ENCODE results near the gene FCGR3B. TPM values are rescaled to one million over a fixed set of nuclear protein-coding genes. Genes with fewer than 3 reads are reported as not detected.
"Not testable (repeated sequence)": the region's sequence is repeated elsewhere in the genome, so short reads cannot be mapped to it uniquely, and the experiment has no call there.

Gene FCGR3B
- total and polyA plus RNA-seq, 2 experiments from 2014 or later: not detected

DNA sequence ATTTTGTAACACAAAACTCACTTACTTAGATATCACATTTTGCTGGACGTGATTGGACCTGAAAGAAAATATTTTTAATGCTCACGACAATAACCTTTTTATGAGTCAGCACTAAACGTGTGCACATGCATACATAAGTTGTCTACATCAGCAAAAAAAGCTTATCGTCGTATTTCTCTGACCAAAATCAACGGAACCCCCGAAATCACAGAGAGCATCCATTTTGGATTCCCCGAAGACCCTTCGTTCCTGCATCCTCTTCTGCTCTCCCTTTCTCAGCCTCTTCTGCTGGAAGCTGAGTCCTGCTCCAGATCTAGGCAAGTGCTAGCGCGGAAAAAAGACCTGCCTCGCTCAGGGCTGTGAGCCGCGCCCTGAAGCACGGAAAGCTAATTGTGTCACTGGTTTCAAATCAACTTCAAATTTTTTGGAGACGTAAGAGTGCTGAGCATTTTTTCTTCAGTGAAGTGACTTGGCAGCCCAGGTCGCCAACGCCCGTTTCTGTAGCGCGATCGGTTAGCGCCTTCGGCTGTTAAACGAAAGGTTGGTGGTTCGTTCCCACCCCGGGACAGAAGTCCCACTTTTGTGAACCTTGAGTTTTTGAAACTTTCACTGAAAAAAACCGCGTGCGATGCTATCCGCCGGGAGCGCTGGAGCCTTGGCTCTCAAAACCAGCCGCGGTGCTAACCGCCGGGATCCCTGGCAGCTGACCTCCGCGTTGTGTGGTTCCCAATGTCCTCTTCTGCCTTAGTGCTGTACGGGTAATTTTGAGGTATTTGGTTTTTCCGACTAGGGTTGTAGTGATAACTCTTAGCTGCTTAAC is 9.6 kb downstream of the FCGR3B start:
- not testable (repeated sequence) for H3K4me1 Mint-ChIP-seq; H3K36me3 ChIP-seq (ENCODE audit: insufficient read depth); H3F3A ChIP-seq (replicated peaks; ENCODE audit: low read depth); H3K79me2 ChIP-seq (replicated peaks; ENCODE audit: insufficient read depth); H3K27me3 ChIP-seq (ENCODE audit: insufficient read depth); H3K27ac ChIP-seq (ENCODE audit: low read depth); H4K20me1 ChIP-seq (replicated peaks; ENCODE audit: insufficient read depth); H3K9me2 ChIP-seq (ENCODE audit: insufficient read depth); H2AFZ ChIP-seq; H3K4me1 ChIP-seq (ENCODE audit: insufficient read depth)
- ATAC-seq (peak; percentile 87), DNase-seq (ENCODE audit: low spot score) (peak; percentile 81)
- Histone ChIP-seq H3K4me3 (peak overlapping the region; percentile 66), H3K4me2 (peak overlapping the region; percentile 75)
- Mint-ChIP-seq H3K36me3 (ENCODE audit: low read depth) (peaks cover 19% of the 10 kb centered on the region; the same call in 2 of the 3 replicates), H3K27me3 (ENCODE audit: insufficient read depth, low read depth, poor library complexity) (peaks cover 17% of the 10 kb centered on the region), H3K4me3 (peak overlapping the region; percentile 95), H3K27ac (peak overlapping the region; percentile 85), H3K9me3 (peaks cover 25% of the 10 kb centered on the region)
- peak; percentile 50; the same call in 1 of the 2 replicates for TF ChIP-seq CREB1 (CRISPR knock-in tag; IDR thresholded peaks at IDR 0.05; ENCODE audit: low read depth)

DNA sequence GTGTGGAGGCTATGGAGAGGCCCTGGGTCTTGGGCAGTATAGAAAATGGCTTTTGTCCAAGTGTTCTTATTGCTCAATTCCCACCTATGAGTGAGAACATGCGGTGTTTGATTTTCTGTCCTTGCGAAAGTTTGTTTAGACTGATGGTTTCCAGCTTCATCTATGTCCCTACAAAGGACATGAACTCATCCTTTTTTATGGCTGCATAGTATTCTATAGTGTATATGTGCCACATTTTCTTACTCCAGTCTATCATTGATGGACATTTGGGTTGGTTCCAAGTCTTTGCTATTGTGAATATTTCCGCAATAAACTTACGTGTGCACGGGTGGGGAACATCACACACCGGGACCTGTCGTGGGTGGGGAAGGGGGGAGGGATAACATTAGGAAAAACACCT is 10.6 kb downstream of the FCGR3B start:
- not testable (repeated sequence) for DNase-seq (ENCODE audit: low spot score); H3K27ac ChIP-seq (ENCODE audit: low read depth); H2AFZ ChIP-seq; H3K27me3 ChIP-seq (ENCODE audit: insufficient read depth); H4K20me1 ChIP-seq (replicated peaks; ENCODE audit: insufficient read depth); H3K4me1 Mint-ChIP-seq; H3K79me2 ChIP-seq (replicated peaks; ENCODE audit: insufficient read depth); H3K36me3 ChIP-seq (ENCODE audit: insufficient read depth); H3K4me1 ChIP-seq (ENCODE audit: insufficient read depth); ATAC-seq; H3F3A ChIP-seq (replicated peaks; ENCODE audit: low read depth); H3K9me2 ChIP-seq (ENCODE audit: insufficient read depth); H3K27ac Mint-ChIP-seq
- H3K9me3 Mint-ChIP-seq: peaks cover 30% of the 10 kb centered on the region
- peak overlapping the region; percentile 66 for H3K4me3 ChIP-seq
- peaks cover 19% of the 10 kb centered on the region; the same call in 2 of the 3 replicates for H3K36me3 Mint-ChIP-seq (ENCODE audit: low read depth)
- H3K27me3 Mint-ChIP-seq (ENCODE audit: insufficient read depth, low read depth, poor library complexity): peaks cover 17% of the 10 kb centered on the region
- peak overlapping the region; percentile 95 for H3K4me3 Mint-ChIP-seq
- peak overlapping the region; percentile 75; the same call in 1 of the 2 replicates for H3K4me2 ChIP-seq

DNA sequence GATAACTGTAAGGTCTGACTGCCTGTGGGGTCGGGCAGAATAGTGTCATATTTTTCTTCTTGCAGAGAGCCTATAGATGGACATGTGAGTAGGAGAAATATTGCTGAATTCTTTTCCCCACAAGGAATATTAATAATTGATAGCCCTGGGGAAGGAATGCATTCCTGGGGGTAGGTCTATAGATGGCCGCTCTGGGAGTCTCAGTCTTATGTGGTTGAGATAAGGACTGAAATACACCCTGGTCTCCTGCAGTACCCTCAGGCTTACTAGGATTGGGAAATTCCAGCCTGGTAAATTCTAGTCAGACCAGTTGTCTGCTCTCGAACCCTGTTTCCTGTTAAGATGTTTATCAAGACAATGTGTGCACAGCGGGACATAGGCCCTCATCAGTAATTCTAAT is 12.5 kb downstream of the FCGR3B start:
- H3F3A ChIP-seq (replicated peaks; ENCODE audit: low read depth); DNase-seq (ENCODE audit: low spot score); H3K27me3 ChIP-seq (ENCODE audit: insufficient read depth); H4K20me1 ChIP-seq (replicated peaks; ENCODE audit: insufficient read depth); H3K4me1 Mint-ChIP-seq; H3K4me3 Mint-ChIP-seq; H3K79me2 ChIP-seq (replicated peaks; ENCODE audit: insufficient read depth); H3K4me3 ChIP-seq; H3K27ac ChIP-seq (ENCODE audit: low read depth); H3K27ac Mint-ChIP-seq; H2AFZ ChIP-seq; H3K4me2 ChIP-seq; ATAC-seq; H3K4me1 ChIP-seq (ENCODE audit: insufficient read depth); H3K36me3 ChIP-seq (ENCODE audit: insufficient read depth); H3K9me2 ChIP-seq (ENCODE audit: insufficient read depth): not testable (repeated sequence)
- Mint-ChIP-seq H3K9me3 (peaks cover 30% of the 10 kb centered on the region), H3K27me3 (ENCODE audit: insufficient read depth, low read depth, poor library complexity) (peaks cover 14% of the 10 kb centered on the region), H3K36me3 (ENCODE audit: low read depth) (peaks cover 19% of the 10 kb centered on the region; the same call in 2 of the 3 replicates)

DNA sequence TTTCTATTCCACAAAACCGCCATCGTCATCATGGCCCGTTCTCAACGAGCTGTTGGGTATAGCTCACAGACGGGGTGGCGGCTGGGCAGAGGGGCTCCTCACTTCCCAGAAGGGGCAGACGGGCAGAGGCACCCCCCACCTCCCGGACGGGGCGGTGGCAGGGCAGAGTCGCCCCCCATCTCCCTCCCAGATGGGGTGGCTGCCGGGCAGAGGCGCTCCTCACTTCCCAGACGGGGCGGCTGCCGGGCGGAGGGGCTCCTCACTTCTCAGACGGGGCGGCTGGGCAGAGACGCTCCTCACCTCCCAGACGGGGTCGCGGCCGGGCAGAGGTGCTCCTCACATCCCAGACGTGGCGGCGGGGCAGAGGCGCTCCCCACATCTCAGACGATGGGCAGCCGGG is 14.6 kb downstream of the FCGR3B start:
- H3K9me2 ChIP-seq (ENCODE audit: insufficient read depth); H3K36me3 ChIP-seq (ENCODE audit: insufficient read depth); ATAC-seq; H3K4me3 ChIP-seq; H3K79me2 ChIP-seq (replicated peaks; ENCODE audit: insufficient read depth); H3K27me3 ChIP-seq (ENCODE audit: insufficient read depth); H3K27ac ChIP-seq (ENCODE audit: low read depth); H3K4me1 Mint-ChIP-seq; H4K20me1 ChIP-seq (replicated peaks; ENCODE audit: insufficient read depth); H2AFZ ChIP-seq; H3K27ac Mint-ChIP-seq; H3K4me2 ChIP-seq; DNase-seq (ENCODE audit: low spot score); H3F3A ChIP-seq (replicated peaks; ENCODE audit: low read depth); H3K4me3 Mint-ChIP-seq; H3K4me1 ChIP-seq (ENCODE audit: insufficient read depth): not testable (repeated sequence)
- Mint-ChIP-seq H3K9me3 (peaks cover 29% of the 10 kb centered on the region), H3K36me3 (ENCODE audit: low read depth) (peaks cover 18% of the 10 kb centered on the region; the same call in 2 of the 3 replicates), H3K27me3 (ENCODE audit: insufficient read depth, low read depth, poor library complexity) (peaks cover 18% of the 10 kb centered on the region)

DNA sequence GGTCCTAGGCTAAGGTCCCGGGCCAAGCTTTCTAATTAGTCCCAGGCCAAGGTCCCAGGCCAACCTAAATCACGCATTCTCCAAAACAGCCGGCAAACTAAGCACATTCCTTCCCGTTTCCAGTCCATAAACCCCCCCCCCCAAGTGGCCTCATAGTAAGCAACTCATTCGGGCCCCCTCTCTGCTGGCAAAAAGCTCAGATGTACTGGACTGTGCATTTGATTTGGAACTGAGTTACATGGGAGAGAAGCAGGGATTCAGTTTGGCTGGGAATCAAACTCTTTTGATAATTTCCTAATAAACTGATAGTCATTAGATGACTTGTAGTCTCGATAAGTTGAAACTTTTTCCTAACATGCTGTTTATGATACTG is 17.8 kb downstream of the FCGR3B start:
- H3K4me2 ChIP-seq: peak overlapping the region; percentile 78
- H3K4me1 Mint-ChIP-seq, ATAC-seq: not testable (repeated sequence)

More for the DNA sequence above, 17.8 kb downstream of the FCGR3B start:
- H3K36me3 Mint-ChIP-seq (ENCODE audit: low read depth); DNase-seq (ENCODE audit: low spot score); H3K9me3 Mint-ChIP-seq; H3K9me2 ChIP-seq (ENCODE audit: insufficient read depth); H3K27me3 ChIP-seq (ENCODE audit: insufficient read depth); H3K4me1 ChIP-seq (ENCODE audit: insufficient read depth); H3F3A ChIP-seq (replicated peaks; ENCODE audit: low read depth); H3K79me2 ChIP-seq (replicated peaks; ENCODE audit: insufficient read depth); H3K36me3 ChIP-seq (ENCODE audit: insufficient read depth); H4K20me1 ChIP-seq (replicated peaks; ENCODE audit: insufficient read depth): not testable (repeated sequence)
- H3K4me3 ChIP-seq: peak overlapping the region; percentile 58
- Mint-ChIP-seq H3K4me3 (peak overlapping the region; percentile 88), H3K27me3 (ENCODE audit: insufficient read depth, low read depth, poor library complexity) (peaks cover 18% of the 10 kb centered on the region), H3K27ac (peak overlapping the region; percentile 85)
- H3K27ac ChIP-seq (ENCODE audit: low read depth): peak overlapping the region; percentile 95
- H2AFZ ChIP-seq: peak overlapping the region; percentile 97; the same call in 1 of the 2 replicates

Measured in GM23338 (cell line).